HepG2 (cell line): ENCODE results near the gene TRIM28. TPM values are rescaled to one million over a fixed set of nuclear protein-coding genes. Genes with fewer than 3 reads are reported as not detected.

Source experiments
- E2F5 ChIP-seq: sonication (generic); formaldehyde crosslinking; conservative IDR thresholded peaks from 2 replicates; pipeline ENCODE4 v1.4.0; 2020; ENCODE audit warnings: missing genetic modification reagents
- ELF3 ChIP-seq: IDR thresholded peaks from 2 replicates; pipeline ENCODE4 v1.6.1; 2016; ENCODE audit warnings: missing genetic modification reagents, missing compliant biosample characterization
- HNF4G ChIP-seq, 2 experiments: sonication (generic) in 1 of 2; formaldehyde crosslinking in 1 of 2; IDR thresholded peaks; 2 replicates each; pipeline versions ENCODE4 v1.4.0 to v1.6.1; 2011 to 2020; ENCODE audit warnings: borderline replicate concordance in 2 of 2, low read depth in 2 of 2, mild to moderate bottlenecking in 2 of 2, low read length in 1 of 2, missing genetic modification reagents in 1 of 2, moderate library complexity in 1 of 2
- JUND ChIP-seq: sonication (generic); formaldehyde crosslinking; IDR thresholded peaks from 2 replicates; pipeline ENCODE4 v1.8.0; 2022; ENCODE audit warnings: mild to moderate bottlenecking, missing genetic modification reagents
- MTF2 ChIP-seq: sonication (generic); formaldehyde crosslinking; IDR thresholded peaks from 2 replicates; pipeline ENCODE4 v1.5.0; 2020; ENCODE audit warnings: missing genetic modification reagents, borderline replicate concordance
- PAXIP1 ChIP-seq: sonication (generic); formaldehyde crosslinking; conservative IDR thresholded peaks from 2 replicates; pipeline ENCODE4 v1.4.0; 2020; ENCODE audit warnings: mild to moderate bottlenecking, missing genetic modification reagents, moderate library complexity
- RARG ChIP-seq: sonication (generic); formaldehyde crosslinking; IDR thresholded peaks from 2 replicates; pipeline ENCODE4 v1.4.0; 2020; ENCODE audit warnings: low read depth, mild to moderate bottlenecking, missing genetic modification reagents
- RXRB ChIP-seq: IDR thresholded peaks from 2 replicates; pipeline ENCODE4 v1.6.1; 2016; ENCODE audit warnings: borderline replicate concordance, missing genetic modification reagents, missing compliant biosample characterization
- SRF ChIP-seq: IDR thresholded peaks from 2 replicates; pipeline ENCODE4 v1.6.1; 2011; ENCODE audit warnings: mild to moderate bottlenecking, low read depth, low read length, moderate library complexity
- TBP ChIP-seq: sonication (generic); formaldehyde crosslinking; IDR thresholded peaks from 2 replicates; pipeline ENCODE4 v1.5.0; 2020; ENCODE audit warnings: missing genetic modification reagents
- TOPORS ChIP-seq: sonication (generic); formaldehyde crosslinking; IDR thresholded peaks from 2 replicates; pipeline ENCODE4 v1.8.0; 2023; ENCODE audit warnings: mild to moderate bottlenecking, missing genetic modification reagents
- TRAFD1 ChIP-seq: sonication (generic); formaldehyde crosslinking; IDR thresholded peaks from 2 replicates; pipeline ENCODE4 v1.5.1; 2020; ENCODE audit warnings: missing genetic modification reagents, mild to moderate bottlenecking, borderline replicate concordance
- ZBTB26 ChIP-seq: IDR thresholded peaks from 2 replicates; pipeline ENCODE4 v1.6.1; 2016; ENCODE audit warnings: missing compliant biosample characterization, missing genetic modification reagents, borderline replicate concordance
- ZBTB7A ChIP-seq: sonication (generic); formaldehyde crosslinking; IDR thresholded peaks from 2 replicates; pipeline ENCODE4 v1.8.0; 2022; ENCODE audit warnings: mild to moderate bottlenecking, missing genetic modification reagents
- ZNF225 ChIP-seq: sonication (generic); formaldehyde crosslinking; IDR thresholded peaks from 2 replicates; pipeline ENCODE4 v1.4.0; 2020; ENCODE audit warnings: mild to moderate bottlenecking, missing genetic modification reagents
- ZNF512B ChIP-seq: sonication (generic); formaldehyde crosslinking; IDR thresholded peaks from 2 replicates; pipeline ENCODE4 v1.5.1; 2020; ENCODE audit warnings: missing genetic modification reagents, mild to moderate bottlenecking, borderline replicate concordance
- ZNF547 ChIP-seq: sonication (generic); formaldehyde crosslinking; IDR thresholded peaks from 2 replicates; pipeline ENCODE4 v1.5.1; 2020; ENCODE audit warnings: mild to moderate bottlenecking, missing genetic modification reagents
- polyA plus RNA-seq, 8 experiments: library from polyadenylated mRNA; depleted of rRNA in 3 of 8; stranded (reverse) in 7 of 8; unstranded in 1 of 8; fragments of >200 nt; fragmentation: Illumina TruSeq in 4 of 8; extraction: Trizol in 4 of 8; gene quantifications; 2 replicates each; pipeline versions ENCODE4 v1.2.1 to v1.2.3, GENCODE V29; 2011 to 2016; ENCODE audit warnings: low read depth in 4 of 8, missing spikeins in 1 of 8, mixed read lengths in 1 of 8; ENCODE audit not compliant: insufficient read depth in 1 of 8
- total RNA-seq, 5 experiments: library from RNA; depleted of rRNA; stranded (reverse); fragments of >200 nt; fragmentation: Illumina TruSeq; extraction: Trizol; gene quantifications; 2 replicates each; pipeline ENCODE4 v1.2.3, GENCODE V29; 2016; ENCODE audit warnings: low read depth in 1 of 5

TRIM28 gene
- total and polyA plus RNA-seq, 2 of the 13 experiments (the other 11 are each of a cell fraction or from before 2014, with no cell fraction given) = 361 to 439 TPM

- TF ChIP-seq ZBTB26 (CRISPR knock-in tag) = peak; percentile 28; the same call in 1 of the 2 replicates
- peak; percentile 68; the same call in 1 of the 2 replicates for TF ChIP-seq ZNF512B (CRISPR knock-in tag)
- TF ChIP-seq TBP = no peak
- TF ChIP-seq RXRB (CRISPR knock-in tag) = no peak; the same call in 1 of the 2 replicates
- peak; percentile 70; the same call in 1 of the 2 replicates for TF ChIP-seq TRAFD1 (CRISPR knock-in tag)
- TF ChIP-seq PAXIP1 = peak; percentile 53
- TF ChIP-seq MTF2 (CRISPR knock-in tag) = no peak
- no peak for TF ChIP-seq SRF
- TF ChIP-seq ZNF547 = no peak
- TF ChIP-seq ELF3 (CRISPR knock-in tag) = peak; percentile 75
- no peak for TF ChIP-seq ZBTB7A (CRISPR knock-in tag)
- TF ChIP-seq ZNF225 (CRISPR knock-in tag) = peak; percentile 65; the same call in 1 of the 2 replicates
- TF ChIP-seq E2F5 (CRISPR knock-in tag) = no peak; the same call in 1 of the 2 replicates
- TF ChIP-seq JUND = 0 out of 2 replicates have a peak, but pooled peaks have one; percentile 23
- no peak for TF ChIP-seq HNF4G (IDR thresholded peaks at IDR 0.05; ENCODE audit: borderline replicate concordance, low read depth, low read length)
- 0 out of 2 replicates have a peak, but pooled peaks have one; percentile 24 for TF ChIP-seq HNF4G (CRISPR knock-in tag; IDR thresholded peaks at IDR 0.05; ENCODE audit: borderline replicate concordance, low read depth)
- no peak for TF ChIP-seq TOPORS (CRISPR knock-in tag)
- no peak for TF ChIP-seq RARG (CRISPR knock-in tag)
Observed at GRCh38 chr19:58572818-58573657, 29.2 kb downstream of the TRIM28 start, which contains the start of gene MZF1 (continued).
